Lower leg skin (tissue), 3 donors: ENCODE measurements around the gene SYNGR2.

ENCODE experiments used
- POLR2A ChIP-seq, 2 donors: fragments of 450-650 bp; IDR thresholded peaks; one replicate each; pipeline ENCODE4 v1.6.1; 2016 to 2017; ENCODE audit warnings: antibody characterized with exemption in 2 of 2, mild to moderate bottlenecking in 1 of 2, moderate library complexity in 1 of 2
- TF ChIP-seq, protein P1 (sequence below), 3 donors: fragments of 450-650 bp; IDR thresholded peaks; one replicate each; pipeline ENCODE4 v1.5.1; 2016; ENCODE audit warnings: antibody characterized with exemption in 3 of 3, mild to moderate bottlenecking in 3 of 3, moderate library complexity in 2 of 3

DNA sequence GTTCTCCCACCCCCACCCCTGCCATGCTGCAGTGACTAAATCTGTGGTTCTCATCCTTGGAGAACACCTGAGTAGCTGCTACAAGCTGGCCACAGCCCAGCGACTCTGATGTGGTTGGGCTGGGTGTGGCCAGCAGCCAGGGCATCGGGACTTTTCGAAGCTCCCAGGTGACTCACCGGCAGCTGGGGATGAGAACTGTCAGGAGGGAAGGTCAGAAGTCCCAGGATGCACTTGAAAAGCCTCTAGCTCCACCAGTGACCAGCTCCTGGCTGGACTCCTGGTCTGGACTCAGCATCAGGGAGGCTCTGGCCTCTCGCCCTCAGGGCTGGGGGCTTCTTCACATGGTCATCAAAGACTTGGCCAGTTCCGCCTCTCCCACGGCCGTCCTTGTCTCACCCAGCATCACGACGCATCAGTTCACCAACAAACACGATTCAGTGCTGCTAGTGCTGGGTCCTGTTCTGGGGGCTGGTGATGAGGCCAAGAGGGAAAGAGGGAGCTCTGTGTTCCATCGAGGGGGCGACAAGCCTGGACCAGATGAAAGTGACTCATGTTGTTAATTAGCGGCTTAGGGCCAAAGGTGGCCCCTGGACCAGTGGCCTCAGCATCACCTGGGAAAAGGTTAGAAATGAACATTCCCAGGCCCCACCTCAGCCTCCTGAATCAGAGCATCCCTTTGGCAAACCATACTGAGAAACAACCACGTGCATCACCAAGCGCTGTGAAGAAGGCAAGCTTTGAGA is 26.1 kb upstream of the SYNGR2 start:
- TF ChIP-seq POLR2A (IDR thresholded peaks at IDR 0.05): no peak
- TF ChIP-seq, protein P1, sequence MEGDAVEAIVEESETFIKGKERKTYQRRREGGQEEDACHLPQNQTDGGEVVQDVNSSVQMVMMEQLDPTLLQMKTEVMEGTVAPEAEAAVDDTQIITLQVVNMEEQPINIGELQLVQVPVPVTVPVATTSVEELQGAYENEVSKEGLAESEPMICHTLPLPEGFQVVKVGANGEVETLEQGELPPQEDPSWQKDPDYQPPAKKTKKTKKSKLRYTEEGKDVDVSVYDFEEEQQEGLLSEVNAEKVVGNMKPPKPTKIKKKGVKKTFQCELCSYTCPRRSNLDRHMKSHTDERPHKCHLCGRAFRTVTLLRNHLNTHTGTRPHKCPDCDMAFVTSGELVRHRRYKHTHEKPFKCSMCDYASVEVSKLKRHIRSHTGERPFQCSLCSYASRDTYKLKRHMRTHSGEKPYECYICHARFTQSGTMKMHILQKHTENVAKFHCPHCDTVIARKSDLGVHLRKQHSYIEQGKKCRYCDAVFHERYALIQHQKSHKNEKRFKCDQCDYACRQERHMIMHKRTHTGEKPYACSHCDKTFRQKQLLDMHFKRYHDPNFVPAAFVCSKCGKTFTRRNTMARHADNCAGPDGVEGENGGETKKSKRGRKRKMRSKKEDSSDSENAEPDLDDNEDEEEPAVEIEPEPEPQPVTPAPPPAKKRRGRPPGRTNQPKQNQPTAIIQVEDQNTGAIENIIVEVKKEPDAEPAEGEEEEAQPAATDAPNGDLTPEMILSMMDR (IDR thresholded peaks at IDR 0.05): no peak
